ENCODE data around the gene ITGBL1.

ITGBL1 gene

DNA sequence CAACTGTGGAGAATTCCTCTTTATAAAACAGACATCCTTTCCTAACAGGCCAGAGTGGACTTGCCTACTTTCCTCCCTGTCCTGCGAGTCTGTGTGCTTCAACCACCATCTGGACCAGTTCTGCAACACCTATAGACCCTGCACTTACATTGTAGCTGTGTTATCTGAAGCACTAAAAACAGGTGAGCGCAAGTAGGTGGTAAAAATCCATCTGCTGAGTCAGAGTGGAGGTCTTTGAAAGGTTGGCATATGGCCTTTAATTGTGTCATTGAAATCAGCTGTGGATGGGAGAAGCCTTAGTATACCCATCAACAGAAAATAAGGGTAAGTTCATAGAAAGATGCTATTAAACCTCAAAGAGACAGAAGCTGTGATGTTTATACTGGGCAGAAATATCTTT, 28.6 kb upstream of the ITGBL1 start:
- no CpG with 5 or more reads among the region's 2 CpGs for WGBS (ENCODE audit: insufficient coverage, insufficient read length)
- Histone ChIP-seq H3K9me3 (ENCODE audit: control insufficient read depth, insufficient read depth, low read length) (no peaks in the 10 kb centered on the region), H3K27ac (ENCODE audit: low read length) (no peak overlapping the region)

DNA sequence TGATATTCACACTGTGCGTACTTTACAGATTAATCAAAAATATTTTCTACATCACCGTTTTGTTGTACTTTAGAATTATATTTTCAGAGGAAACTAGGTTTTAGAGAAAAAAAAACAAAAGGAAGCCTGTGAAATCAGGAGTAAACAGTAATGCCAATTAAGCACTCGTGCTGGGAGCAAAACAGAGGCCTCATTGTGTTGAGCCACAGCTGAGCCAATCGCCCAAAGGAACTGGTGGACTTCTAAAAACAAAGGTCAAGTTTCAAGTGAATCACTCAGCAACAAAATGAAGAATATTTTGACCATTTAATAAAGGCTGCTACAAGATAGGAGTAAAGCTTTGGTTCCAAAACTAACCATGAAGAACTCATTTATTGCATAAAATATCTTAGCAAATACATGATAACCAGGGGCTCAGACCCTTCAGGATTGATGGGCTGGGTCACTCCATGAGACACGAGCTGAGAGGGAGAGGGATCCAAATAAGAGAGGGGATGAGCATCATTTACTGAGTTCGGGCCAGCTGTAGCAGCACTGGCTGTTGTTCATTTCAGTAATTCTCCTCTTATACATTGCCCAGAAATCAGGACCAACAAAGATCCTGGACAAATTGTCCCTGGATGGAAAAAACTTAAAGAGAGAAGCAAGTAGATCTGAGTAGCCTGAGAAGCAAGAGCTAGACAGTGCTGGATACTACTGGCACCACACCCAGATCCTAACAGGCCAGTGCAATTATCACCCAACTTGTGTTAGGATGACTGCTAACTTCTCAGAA, 27.9 kb upstream of the ITGBL1 start:
- H3K27ac ChIP-seq (ENCODE audit: low read length), result no peak overlapping the region
- no peaks in the 10 kb centered on the region for H3K27me3 ChIP-seq (ENCODE audit: control insufficient read depth, insufficient read depth, low read length)
- H3K4me3 ChIP-seq (ENCODE audit: low read length), result no peak overlapping the region
- no peaks in the 10 kb centered on the region for H3K9me3 ChIP-seq (ENCODE audit: control insufficient read depth, insufficient read depth, low read length)
- no CpG with 5 or more reads among the region's 6 CpGs for WGBS (ENCODE audit: insufficient coverage, insufficient read length)
- no peaks in the 10 kb centered on the region for H3K36me3 ChIP-seq (ENCODE audit: control insufficient read depth, insufficient read depth, low read length)
- DNase-seq (ENCODE audit: low read depth, low spot score), result no peak
- no peaks in the 10 kb centered on the region for H3K4me1 ChIP-seq (ENCODE audit: control insufficient read depth, insufficient read depth, low read length)

More for the DNA sequence above, 28.6 kb upstream of the ITGBL1 start:
- Histone ChIP-seq H3K36me3 (ENCODE audit: control insufficient read depth, insufficient read depth, low read length) (no peaks in the 10 kb centered on the region), H3K4me1 (ENCODE audit: control insufficient read depth, insufficient read depth, low read length) (no peaks in the 10 kb centered on the region), H3K27me3 (ENCODE audit: control insufficient read depth, insufficient read depth, low read length) (no peaks in the 10 kb centered on the region), H3K4me3 (ENCODE audit: low read length) (no peak overlapping the region)
- DNase-seq (ENCODE audit: low read depth, low spot score), result no peak

DNA sequence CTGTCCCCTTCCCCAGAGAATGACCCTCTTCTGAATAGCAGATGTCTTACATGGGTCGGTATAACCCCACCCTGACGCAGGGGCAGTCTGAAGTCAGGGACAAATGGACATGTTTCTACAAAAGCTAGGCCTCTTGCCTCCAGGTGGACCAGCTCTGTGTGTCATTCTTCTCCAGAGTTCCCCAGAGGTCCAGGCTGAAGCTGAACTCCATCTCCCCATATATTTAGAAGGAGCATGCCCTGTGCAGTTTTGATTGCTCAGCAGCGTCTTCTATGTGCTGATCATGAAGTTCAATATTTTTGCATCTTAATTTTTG, 27.4 kb upstream of the ITGBL1 start:
- Histone ChIP-seq H3K27me3 (ENCODE audit: control insufficient read depth, insufficient read depth, low read length) (no peaks in the 10 kb centered on the region), H3K9me3 (ENCODE audit: control insufficient read depth, insufficient read depth, low read length) (no peaks in the 10 kb centered on the region), H3K36me3 (ENCODE audit: control insufficient read depth, insufficient read depth, low read length) (no peaks in the 10 kb centered on the region), H3K4me3 (ENCODE audit: low read length) (no peak overlapping the region), H3K27ac (ENCODE audit: low read length) (no peak overlapping the region), H3K4me1 (ENCODE audit: control insufficient read depth, insufficient read depth, low read length) (no peaks in the 10 kb centered on the region)
- no peak for DNase-seq (ENCODE audit: low read depth, low spot score)
- WGBS (ENCODE audit: insufficient coverage, insufficient read length), result no CpG with 5 or more reads among the region's 3 CpGs

DNA sequence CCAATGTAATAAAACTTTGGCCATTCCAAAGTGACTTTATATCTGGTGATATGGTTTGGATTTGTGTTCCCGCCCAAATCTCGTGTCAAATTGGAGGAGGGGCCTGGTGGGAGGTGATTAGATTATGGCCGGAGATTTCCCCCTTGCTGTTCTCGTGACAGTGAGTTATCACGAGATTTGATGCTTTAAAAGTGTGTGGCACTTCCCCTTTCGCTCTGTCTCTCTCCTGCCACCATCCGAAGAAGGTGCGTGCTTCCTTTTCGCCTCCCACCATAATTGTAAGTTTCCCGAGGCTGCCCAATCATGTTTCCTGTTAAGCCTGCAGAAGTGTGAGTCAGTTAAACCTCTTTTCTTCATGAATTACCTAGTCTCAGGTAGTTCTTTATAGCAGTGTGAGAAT, 26.9 kb upstream of the ITGBL1 start:
- Histone ChIP-seq H3K4me3 (ENCODE audit: low read length) (no peak overlapping the region), H3K9me3 (ENCODE audit: control insufficient read depth, insufficient read depth, low read length) (no peaks in the 10 kb centered on the region), H3K27ac (ENCODE audit: low read length) (no peak overlapping the region), H3K36me3 (ENCODE audit: control insufficient read depth, insufficient read depth, low read length) (no peaks in the 10 kb centered on the region), H3K27me3 (ENCODE audit: control insufficient read depth, insufficient read depth, low read length) (no peaks in the 10 kb centered on the region), H3K4me1 (ENCODE audit: control insufficient read depth, insufficient read depth, low read length) (no peaks in the 10 kb centered on the region)
- WGBS (ENCODE audit: insufficient coverage, insufficient read length), result no CpG with 5 or more reads among the region's 10 CpGs
- no peak for DNase-seq (ENCODE audit: low read depth, low spot score)

DNA sequence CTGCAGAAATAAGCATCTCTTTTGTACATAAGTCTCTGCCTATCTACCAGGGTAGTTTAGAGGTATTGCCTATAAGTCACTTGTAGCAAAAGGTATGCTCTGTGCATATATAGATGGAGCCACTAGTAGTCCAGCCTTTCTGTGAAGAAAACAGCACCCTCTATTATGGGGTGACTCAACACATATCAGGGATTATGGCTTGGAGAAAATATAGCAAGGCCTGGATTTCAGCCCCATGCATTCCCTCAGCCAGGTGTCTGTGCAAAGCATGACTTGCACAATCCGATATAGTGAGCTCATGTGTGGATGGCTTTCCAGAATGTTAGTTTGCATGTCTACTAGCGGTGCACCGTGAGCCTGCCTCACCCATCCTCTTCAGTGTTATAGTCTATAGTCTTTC, 22.7 kb upstream of the ITGBL1 start:
- DNase-seq (ENCODE audit: low read depth, low spot score), result no peak
- no peaks in the 10 kb centered on the region for H3K4me1 ChIP-seq (ENCODE audit: control insufficient read depth, insufficient read depth, low read length)
- WGBS (ENCODE audit: insufficient coverage, insufficient read length), result no CpG with 5 or more reads among the region's 3 CpGs
- no peaks in the 10 kb centered on the region for H3K27me3 ChIP-seq (ENCODE audit: control insufficient read depth, insufficient read depth, low read length)
- H3K4me3 ChIP-seq (ENCODE audit: low read length), result no peak overlapping the region
- H3K36me3 ChIP-seq (ENCODE audit: control insufficient read depth, insufficient read depth, low read length), result no peaks in the 10 kb centered on the region
- H3K9me3 ChIP-seq (ENCODE audit: control insufficient read depth, insufficient read depth, low read length), result no peaks in the 10 kb centered on the region
- H3K27ac ChIP-seq (ENCODE audit: low read length), result no peak overlapping the region

DNA sequence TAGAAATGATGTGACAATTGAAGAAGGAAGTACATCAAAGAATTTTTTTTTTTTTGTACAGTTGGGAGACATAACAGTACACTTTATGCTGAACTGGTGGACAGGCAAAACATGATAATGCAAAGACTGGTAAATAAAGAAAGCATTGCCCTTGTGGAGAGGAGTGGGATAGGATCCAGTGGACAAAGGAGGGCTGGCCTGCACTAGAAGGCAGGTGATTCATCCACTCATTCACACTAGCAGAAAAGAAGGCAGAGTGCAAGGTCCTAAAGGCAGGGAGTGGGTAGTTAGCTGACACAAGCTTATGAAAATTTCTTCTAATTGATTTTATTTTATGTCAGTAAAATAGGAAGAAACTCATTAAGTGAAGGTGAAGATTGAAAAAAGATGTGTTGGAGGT, 18.6 kb upstream of the ITGBL1 start:
- no peaks in the 10 kb centered on the region for H3K4me1 ChIP-seq (ENCODE audit: control insufficient read depth, insufficient read depth, low read length)
- no peak overlapping the region for H3K4me3 ChIP-seq (ENCODE audit: low read length)
- H3K27ac ChIP-seq (ENCODE audit: low read length), result no peak overlapping the region
- H3K9me3 ChIP-seq (ENCODE audit: control insufficient read depth, insufficient read depth, low read length), result no peaks in the 10 kb centered on the region
- DNase-seq (ENCODE audit: low read depth, low spot score), result no peak
- no peaks in the 10 kb centered on the region for H3K36me3 ChIP-seq (ENCODE audit: control insufficient read depth, insufficient read depth, low read length)
- H3K27me3 ChIP-seq (ENCODE audit: control insufficient read depth, insufficient read depth, low read length), result no peaks in the 10 kb centered on the region

DNA sequence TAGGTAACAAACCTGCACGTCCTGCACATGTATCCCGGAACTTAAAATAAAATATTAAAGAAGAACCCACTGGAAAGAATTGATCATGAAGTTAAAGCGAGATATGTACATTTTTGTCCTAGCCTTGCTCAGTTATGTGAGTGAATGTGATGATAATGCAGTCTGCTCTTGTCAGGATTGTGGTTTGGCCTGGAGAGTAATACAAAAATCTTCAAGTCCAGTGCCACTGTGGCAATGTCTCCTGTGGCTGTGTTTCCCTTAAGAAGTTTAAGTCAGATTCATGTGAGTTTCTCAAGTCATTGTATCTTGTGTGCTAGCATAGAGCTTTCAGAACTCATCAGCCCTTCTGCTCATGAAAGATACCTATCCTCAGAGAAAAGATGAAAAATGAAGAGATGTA, 18.0 kb upstream of the ITGBL1 start:
- H3K36me3 ChIP-seq (ENCODE audit: control insufficient read depth, insufficient read depth, low read length), result no peaks in the 10 kb centered on the region
- DNase-seq (ENCODE audit: low read depth, low spot score), result no peak
- no peaks in the 10 kb centered on the region for H3K27me3 ChIP-seq (ENCODE audit: control insufficient read depth, insufficient read depth, low read length)
- no peak overlapping the region for H3K4me3 ChIP-seq (ENCODE audit: low read length)
- no peak overlapping the region for H3K27ac ChIP-seq (ENCODE audit: low read length)
- no peaks in the 10 kb centered on the region for H3K4me1 ChIP-seq (ENCODE audit: control insufficient read depth, insufficient read depth, low read length)
- no peaks in the 10 kb centered on the region for H3K9me3 ChIP-seq (ENCODE audit: control insufficient read depth, insufficient read depth, low read length)
- WGBS (ENCODE audit: insufficient coverage, insufficient read length), result no CpG with 5 or more reads among the region's 3 CpGs

DNA sequence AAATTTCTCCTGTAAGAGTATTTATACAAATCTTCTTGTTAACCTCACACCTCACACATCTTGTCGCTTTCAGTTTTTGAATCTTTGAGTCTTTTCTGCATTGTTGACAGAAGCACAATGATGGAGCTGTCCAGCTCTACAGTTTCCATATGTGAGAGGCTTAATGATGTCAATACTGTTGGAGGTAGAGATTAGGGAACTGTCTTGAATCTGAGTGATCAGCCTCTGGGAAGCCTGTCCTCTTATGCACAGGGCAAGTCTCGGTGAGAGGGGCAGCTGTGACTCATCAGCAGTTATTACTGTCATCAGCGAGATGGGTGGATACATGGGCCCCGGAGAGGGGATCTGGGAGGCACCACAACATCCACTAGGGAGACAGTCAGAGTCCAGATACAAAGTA, 4.6 kb upstream of the ITGBL1 start:
- DNase-seq (ENCODE audit: low read depth, low spot score), result no peak
- Histone ChIP-seq H3K27me3 (ENCODE audit: control insufficient read depth, insufficient read depth, low read length) (no peaks in the 10 kb centered on the region), H3K27ac (ENCODE audit: low read length) (no peak overlapping the region), H3K4me1 (ENCODE audit: control insufficient read depth, insufficient read depth, low read length) (peaks cover 2% of the 10 kb centered on the region), H3K36me3 (ENCODE audit: control insufficient read depth, insufficient read depth, low read length) (no peaks in the 10 kb centered on the region), H3K4me3 (ENCODE audit: low read length) (no peak overlapping the region), H3K9me3 (ENCODE audit: control insufficient read depth, insufficient read depth, low read length) (no peaks in the 10 kb centered on the region)
- WGBS (ENCODE audit: insufficient coverage, insufficient read length), result no CpG with 5 or more reads among the region's 4 CpGs

DNA sequence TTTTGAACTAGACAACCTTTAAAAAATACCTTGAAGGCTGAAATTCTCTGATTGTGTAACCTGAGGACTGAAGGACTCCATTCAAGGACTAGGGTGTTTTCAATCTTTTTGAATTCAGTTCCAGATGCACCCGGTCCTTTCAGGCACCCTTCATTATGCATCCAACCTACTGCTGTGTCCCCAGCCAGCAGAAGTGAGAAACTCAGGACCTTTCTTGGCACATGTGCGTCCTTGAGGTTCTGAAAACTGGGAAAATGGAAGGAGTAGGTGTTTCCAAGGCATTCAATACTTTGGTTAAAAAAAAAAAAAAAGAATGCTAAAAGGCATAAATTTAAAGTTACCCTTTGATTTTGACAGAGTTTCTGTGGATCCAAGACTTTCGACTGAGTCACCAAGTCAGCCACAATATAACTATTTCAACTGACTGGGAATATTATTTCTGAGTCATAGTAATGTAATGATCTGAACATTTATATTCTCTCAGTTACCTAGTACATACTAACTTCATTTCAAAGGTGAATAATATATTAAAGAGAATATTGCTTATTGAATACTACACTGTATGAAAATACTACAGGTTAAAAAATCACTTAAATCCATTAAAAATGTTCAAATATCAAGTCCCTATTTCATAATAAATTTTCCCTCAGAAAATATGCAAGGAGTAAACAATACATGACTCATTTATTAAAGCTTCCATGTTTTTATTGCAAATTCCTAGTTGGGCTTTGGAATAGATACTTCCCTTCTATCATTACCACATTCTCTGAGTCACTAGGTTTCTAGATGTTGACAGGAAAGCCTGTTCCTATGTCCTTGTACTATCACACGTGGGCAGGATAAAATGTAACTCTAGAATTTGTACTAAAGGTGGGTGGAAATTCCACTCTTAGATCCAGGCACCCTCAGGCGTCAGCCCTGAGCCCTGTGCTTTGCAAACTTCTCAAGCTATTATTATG, 2.4 kb upstream of the ITGBL1 start:
- no CpG with 5 or more reads among the region's 5 CpGs for WGBS (ENCODE audit: insufficient coverage, insufficient read length)
- Histone ChIP-seq H3K27me3 (ENCODE audit: control insufficient read depth, insufficient read depth, low read length) (no peaks in the 10 kb centered on the region), H3K4me3 (ENCODE audit: low read length) (no peak overlapping the region), H3K27ac (ENCODE audit: low read length) (no peak overlapping the region), H3K36me3 (ENCODE audit: control insufficient read depth, insufficient read depth, low read length) (no peaks in the 10 kb centered on the region), H3K4me1 (ENCODE audit: control insufficient read depth, insufficient read depth, low read length) (peaks cover 2% of the 10 kb centered on the region), H3K9me3 (ENCODE audit: control insufficient read depth, insufficient read depth, low read length) (no peaks in the 10 kb centered on the region)
- no peak for DNase-seq (ENCODE audit: low read depth, low spot score)

DNA sequence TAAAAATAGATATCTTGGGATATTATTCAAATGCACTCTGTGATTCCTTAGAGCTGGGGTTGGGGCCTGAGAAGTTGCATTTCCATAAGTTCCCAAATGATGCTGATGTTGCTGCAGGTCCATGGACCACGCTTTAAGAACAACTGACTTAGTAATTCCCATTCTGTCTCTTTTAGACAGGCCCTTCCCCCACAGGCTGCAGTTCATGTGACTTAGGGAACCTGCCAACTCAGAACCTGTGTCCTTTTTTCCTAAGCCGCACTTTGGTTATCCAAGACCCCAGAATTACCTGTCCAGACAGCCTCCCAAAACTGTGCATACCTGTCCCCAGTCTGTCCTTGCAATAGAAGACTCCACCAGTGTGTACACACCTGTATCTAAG, 1.7 kb upstream of the ITGBL1 start:
- Histone ChIP-seq H3K4me1 (ENCODE audit: control insufficient read depth, insufficient read depth, low read length) (peaks cover 2% of the 10 kb centered on the region), H3K27ac (ENCODE audit: low read length) (no peak overlapping the region), H3K36me3 (ENCODE audit: control insufficient read depth, insufficient read depth, low read length) (no peaks in the 10 kb centered on the region), H3K4me3 (ENCODE audit: low read length) (no peak overlapping the region), H3K27me3 (ENCODE audit: control insufficient read depth, insufficient read depth, low read length) (no peaks in the 10 kb centered on the region), H3K9me3 (ENCODE audit: control insufficient read depth, insufficient read depth, low read length) (no peaks in the 10 kb centered on the region)
- DNase-seq (ENCODE audit: low read depth, low spot score), result no peak
- no CpG with 5 or more reads among the region's 2 CpGs for WGBS (ENCODE audit: insufficient coverage, insufficient read length)

DNA sequence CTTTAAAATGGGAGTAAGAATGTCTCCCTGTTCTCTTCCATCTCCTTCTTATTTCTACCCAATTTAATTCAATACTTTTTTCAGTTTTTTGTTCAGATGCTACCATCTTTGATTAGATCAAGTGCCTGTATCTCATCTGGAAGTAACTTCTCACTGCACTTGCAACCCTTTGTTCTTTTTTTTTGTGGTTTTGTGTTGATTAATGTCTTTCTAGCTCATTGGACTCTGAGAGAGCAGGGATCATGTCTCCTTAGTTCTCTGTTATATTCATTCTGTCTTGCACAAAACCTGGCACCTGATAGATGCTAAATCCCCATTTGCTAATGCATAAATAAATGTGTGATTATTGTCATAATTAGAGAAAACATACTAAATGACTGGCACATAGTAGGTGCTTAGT, 834 bp upstream of the ITGBL1 start:
- Histone ChIP-seq H3K9me3 (ENCODE audit: control insufficient read depth, insufficient read depth, low read length) (no peaks in the 10 kb centered on the region), H3K36me3 (ENCODE audit: control insufficient read depth, insufficient read depth, low read length) (no peaks in the 10 kb centered on the region), H3K4me3 (ENCODE audit: low read length) (no peak overlapping the region), H3K27ac (ENCODE audit: low read length) (no peak overlapping the region), H3K4me1 (ENCODE audit: control insufficient read depth, insufficient read depth, low read length) (peaks cover 2% of the 10 kb centered on the region), H3K27me3 (ENCODE audit: control insufficient read depth, insufficient read depth, low read length) (no peaks in the 10 kb centered on the region)
- no peak for DNase-seq (ENCODE audit: low read depth, low spot score)

All from iPS DF 6.9 (cell line).